Activated CD4-positive, alpha-beta T cell treated with anti-CD3 and anti-CD28 coated beads for 36 hours (primary cell): ENCODE measurements around the gene OR2A14. TPM values are rescaled to one million over a fixed set of nuclear protein-coding genes. Genes with fewer than 3 reads are reported as not detected.
"Not testable (repeated sequence)": the region's sequence is repeated elsewhere in the genome, so short reads cannot be mapped to it uniquely, and the experiment has no call there.

Experiments
- ATAC-seq: fragments of 200-7000 bp; cut with Tn5 transposase; one replicate; pipeline ENCODE4 v1.10.0; 2021; ENCODE audit warnings: mild to moderate bottlenecking, moderate library complexity
- CTCF ChIA-PET: fragments of 350-600 bp; sonication (Branson Sonifier 250); formaldehyde crosslinking; loops from one replicate; lab custom pipeline; 2021; ENCODE audit warnings: antibody characterized with exemption; lab: Charles Lee
- POLR2A ChIA-PET: fragments of 350-600 bp; sonication (Branson Sonifier 250); formaldehyde crosslinking; loops from one replicate; lab custom pipeline; 2021; ENCODE audit warnings: antibody characterized with exemption, inconsistent platforms; lab: Charles Lee
- DNase-seq: peaks from one replicate; pipeline ENCODE4 v3.0.0-alpha.2; 2020
- H3K27ac Mint-ChIP-seq: one replicate; pipeline ENCODE4 v1.8.0; 2021; ENCODE audit warnings: mixed read lengths
- H3K27me3 Mint-ChIP-seq: one replicate; pipeline ENCODE4 v1.8.0; 2021; ENCODE audit warnings: mixed read lengths
- H3K36me3 Mint-ChIP-seq: one replicate; pipeline ENCODE4 v1.8.0; 2021; ENCODE audit warnings: low read depth, mixed read lengths
- H3K4me1 Mint-ChIP-seq: one replicate; pipeline ENCODE4 v1.8.0; 2021; ENCODE audit warnings: mixed read lengths
- H3K4me3 Mint-ChIP-seq: one replicate; pipeline ENCODE4 v1.8.0; 2021; ENCODE audit warnings: mild to moderate bottlenecking, moderate library complexity, mixed read lengths
- H3K9me3 Mint-ChIP-seq: one replicate; pipeline ENCODE4 v1.8.0; 2021; ENCODE audit warnings: low read depth, mixed read lengths
- intact Hi-C, 2 experiments: fragments of 100-400 bp; cut with DNase I in 1 of 2; cut with micrococcal nuclease in 1 of 2; formaldehyde crosslinking; loops; one replicate each; pipeline versions ENCODE4 v1.14.2 to v1.15.1; 2022 to 2024; cut with DNase I, micrococcal nuclease
- total RNA-seq, 2 experiments: library from RNA; stranded (reverse); gene quantifications; one replicate each; pipeline ENCODE4 v1.2.3, GENCODE V29; 2021

OR2A14 gene
- total RNA-seq, 2 experiments from 2014 or later: not detected

DNA sequence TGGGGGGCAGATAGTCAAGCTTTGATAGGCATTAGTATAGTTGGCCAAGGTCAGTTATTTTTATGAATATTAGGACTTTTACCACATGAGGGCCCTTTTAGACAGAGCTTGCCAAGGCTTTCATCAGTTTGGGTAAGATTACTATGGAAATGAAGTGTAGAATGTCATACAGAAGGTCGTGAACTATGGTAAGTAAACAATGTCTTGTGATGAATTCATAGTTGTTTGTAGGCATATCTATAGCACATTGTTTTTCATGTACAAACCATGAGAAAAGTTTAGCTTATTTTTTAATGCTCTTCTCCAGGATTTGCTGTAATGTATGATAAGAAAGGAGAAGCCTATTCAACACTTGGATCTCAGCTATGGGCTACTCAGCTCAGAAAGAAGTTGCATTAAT lies 9.3 kb upstream of the OR2A14 start:
- ATAC-seq (no peak), DNase-seq (no peak)
- H3K36me3 Mint-ChIP-seq: no peaks in the 10 kb centered on the region
- ChIA-PET CTCF (no interaction called here), POLR2A (no interaction called here)
- intact Hi-C loops: loop anchor here in 1 of 2 experiments (10.0 kb wide), 1 partner anchor 59 kb away; no protein-coding TSS in a partner anchor
- H3K9me3 Mint-ChIP-seq: no peaks in the 10 kb centered on the region
- H3K27ac Mint-ChIP-seq: no peak overlapping the region
- peaks cover 5% of the 10 kb centered on the region for H3K27me3 Mint-ChIP-seq
- H3K4me3 Mint-ChIP-seq: no peak overlapping the region
- no peaks in the 10 kb centered on the region for H3K4me1 Mint-ChIP-seq

DNA sequence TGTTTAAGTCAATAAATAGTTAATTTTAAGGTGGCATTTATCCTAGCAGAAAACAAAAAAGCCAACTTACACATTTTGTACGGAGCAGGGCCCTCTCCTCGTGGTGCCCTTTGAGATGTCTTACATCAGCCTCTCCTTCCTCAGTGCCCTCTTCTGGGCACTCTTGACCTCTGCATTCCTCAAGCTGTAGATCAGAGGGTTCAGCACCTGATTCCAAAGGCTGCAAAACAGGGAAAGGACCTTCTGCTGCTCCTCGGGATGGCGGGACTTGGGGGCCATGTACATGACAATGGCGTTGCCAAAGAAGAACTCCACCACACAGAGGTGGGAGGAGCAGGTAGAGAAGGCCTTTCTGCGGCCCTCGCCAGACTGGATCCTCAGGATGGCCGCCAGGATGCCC lies 4.6 kb upstream of the OR2A14 start:
- Mint-ChIP-seq H3K36me3 (no peaks in the 10 kb centered on the region), H3K4me1 (no peaks in the 10 kb centered on the region), H3K9me3 (no peaks in the 10 kb centered on the region), H3K27ac (no peak overlapping the region), H3K4me3 (no peak overlapping the region), H3K27me3 (no peaks in the 10 kb centered on the region)
- intact Hi-C loops: loop anchor here in 1 of 2 experiments (10.0 kb wide), 1 partner anchor 64 kb away; no protein-coding TSS in a partner anchor
- POLR2A ChIA-PET: no interaction called here
- DNase-seq: no peak
- CTCF ChIA-PET: no interaction called here
- ATAC-seq: no peak

DNA sequence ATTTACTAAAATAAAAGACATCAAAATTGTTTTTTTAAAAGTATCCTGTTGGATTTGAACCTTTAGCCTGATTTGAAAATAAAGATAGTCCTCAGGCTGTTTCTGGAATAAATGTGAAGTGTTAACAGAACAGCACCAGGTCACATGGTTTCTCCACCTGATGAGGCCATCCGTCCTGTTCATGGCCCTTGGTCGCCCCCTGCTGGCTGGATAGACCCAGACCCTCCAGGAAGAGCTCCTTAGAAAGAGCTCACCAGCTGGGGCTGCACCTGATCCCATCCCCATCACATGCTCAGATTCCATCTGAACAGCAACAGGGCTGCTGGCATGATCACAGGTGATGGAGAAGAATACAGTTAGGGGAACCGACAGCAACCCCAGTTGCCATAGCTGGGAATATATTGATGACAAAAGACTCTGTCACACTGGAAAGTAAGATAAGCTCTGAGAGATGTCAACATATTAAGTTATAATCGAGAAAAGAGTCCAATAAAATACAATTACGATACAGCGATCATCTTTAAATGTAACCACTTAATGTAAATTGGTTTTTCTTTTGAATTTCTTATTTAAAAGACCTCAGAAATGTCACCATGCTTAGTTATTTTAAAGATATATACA lies 4.8 kb downstream of the OR2A14 start:
- no peak overlapping the region for H3K4me3 Mint-ChIP-seq
- CTCF ChIA-PET: interaction anchor here (0.6 to 2.1 kb wide), 34 partner anchors 9 to 692 kb away, joined by 3 to 16 read pairs (median 4); partner anchors contain the start of genes OR2A2 and TCAF1
- H3K36me3 Mint-ChIP-seq: no peaks in the 10 kb centered on the region
- H3K27me3 Mint-ChIP-seq: peaks cover 2% of the 10 kb centered on the region
- intact Hi-C loops: loop anchor here (1.0 to 10.0 kb wide), 3 partner anchors 223 to 264 kb away; partner anchors contain the start of gene TCAF1 (in 1 of the 2)
- DNase-seq: peak; percentile 96
- H3K9me3 Mint-ChIP-seq: no peaks in the 10 kb centered on the region
- H3K4me1 Mint-ChIP-seq: no peaks in the 10 kb centered on the region
- POLR2A ChIA-PET: interaction anchor here (0.7 kb wide), 1 partner anchor 143 kb away, joined by 4 read pairs; no protein-coding TSS in a partner anchor
- H3K27ac Mint-ChIP-seq: no peak overlapping the region
- peak; percentile 100 for ATAC-seq

DNA sequence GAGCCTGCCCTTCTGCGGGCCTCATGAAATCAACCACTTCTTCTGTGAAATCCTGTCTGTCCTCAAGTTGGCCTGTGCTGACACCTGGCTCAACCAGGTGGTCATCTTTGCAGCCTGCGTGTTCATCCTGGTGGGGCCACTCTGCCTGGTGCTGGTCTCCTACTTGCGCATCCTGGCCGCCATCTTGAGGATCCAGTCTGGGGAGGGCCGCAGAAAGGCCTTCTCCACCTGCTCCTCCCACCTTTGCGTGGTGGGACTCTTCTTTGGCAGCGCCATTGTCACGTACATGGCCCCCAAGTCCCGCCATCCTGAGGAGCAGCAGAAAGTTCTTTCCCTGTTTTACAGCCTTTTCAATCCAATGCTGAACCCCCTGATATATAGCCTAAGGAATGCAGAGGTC lies 6.6 kb downstream of the OR2A14 start:
- H3K36me3 Mint-ChIP-seq, H3K4me1 Mint-ChIP-seq, H3K27me3 Mint-ChIP-seq, POLR2A ChIA-PET, H3K9me3 Mint-ChIP-seq, ATAC-seq, DNase-seq, H3K27ac Mint-ChIP-seq, H3K4me3 Mint-ChIP-seq: not testable (repeated sequence)
- CTCF ChIA-PET: interaction anchor here (2.1 kb wide), 1 partner anchor 229 kb away, joined by 16 read pairs; the partner anchor contains the start of gene TCAF1
- intact Hi-C loops: loop anchor here in 1 of 2 experiments (10.0 kb wide), 1 partner anchor 225 kb away; the partner anchor contains the start of gene TCAF1

DNA sequence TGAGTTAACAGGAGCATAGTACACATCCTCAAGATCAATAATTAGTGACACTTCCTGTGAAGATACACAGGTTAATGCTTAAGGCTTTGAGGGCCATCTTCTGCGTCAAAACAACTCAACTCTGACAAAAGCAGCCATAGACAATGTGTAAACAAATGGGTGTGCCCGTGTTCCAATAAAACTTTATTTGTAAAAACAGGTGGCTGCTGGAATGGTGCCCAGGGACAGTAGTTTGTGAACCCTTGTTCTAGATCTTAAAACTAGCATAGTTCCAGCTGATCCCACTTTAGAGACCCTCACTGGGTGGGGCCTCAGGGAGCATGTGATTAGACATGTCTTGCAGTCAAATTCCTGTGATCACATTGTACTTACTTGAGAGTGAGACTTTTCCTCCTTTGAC lies 7.8 kb downstream of the OR2A14 start:
- DNase-seq: no peak
- Mint-ChIP-seq H3K9me3 (no peaks in the 10 kb centered on the region), H3K4me3 (no peak overlapping the region), H3K36me3 (no peaks in the 10 kb centered on the region), H3K27me3 (peaks cover 2% of the 10 kb centered on the region), H3K4me1 (no peaks in the 10 kb centered on the region), H3K27ac (no peak overlapping the region)
- intact Hi-C loops: no loop called here
- POLR2A ChIA-PET: no interaction called here
- ATAC-seq: no peak
- CTCF ChIA-PET: no interaction called here

DNA sequence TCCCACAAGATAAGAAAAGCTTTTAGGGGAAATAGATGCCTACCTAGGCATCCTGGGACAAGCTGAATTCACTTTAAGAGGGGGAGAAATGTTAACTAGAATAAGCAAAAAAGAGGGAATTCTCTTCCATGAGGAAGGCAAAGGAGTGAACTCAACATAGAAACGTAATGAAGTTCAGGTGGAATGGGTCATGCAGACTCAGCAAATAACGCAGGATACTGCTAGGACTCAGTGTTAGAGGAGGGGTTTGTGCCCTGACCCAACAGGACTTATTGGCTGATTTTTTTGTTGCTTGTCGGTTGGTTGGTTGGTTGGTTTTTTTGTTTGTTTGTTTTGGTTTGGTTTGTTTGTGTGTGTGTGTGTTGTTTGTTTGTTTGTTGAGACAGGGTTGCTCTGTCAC lies 9.3 kb downstream of the OR2A14 start:
- ChIA-PET POLR2A (no interaction called here), CTCF (no interaction called here)
- Mint-ChIP-seq H3K36me3 (no peaks in the 10 kb centered on the region), H3K9me3 (no peaks in the 10 kb centered on the region), H3K4me1 (no peaks in the 10 kb centered on the region), H3K4me3 (no peak overlapping the region), H3K27me3 (peaks cover 2% of the 10 kb centered on the region), H3K27ac (no peak overlapping the region)
- intact Hi-C loops: no loop called here
- ATAC-seq (no peak), DNase-seq (no peak)

DNA sequence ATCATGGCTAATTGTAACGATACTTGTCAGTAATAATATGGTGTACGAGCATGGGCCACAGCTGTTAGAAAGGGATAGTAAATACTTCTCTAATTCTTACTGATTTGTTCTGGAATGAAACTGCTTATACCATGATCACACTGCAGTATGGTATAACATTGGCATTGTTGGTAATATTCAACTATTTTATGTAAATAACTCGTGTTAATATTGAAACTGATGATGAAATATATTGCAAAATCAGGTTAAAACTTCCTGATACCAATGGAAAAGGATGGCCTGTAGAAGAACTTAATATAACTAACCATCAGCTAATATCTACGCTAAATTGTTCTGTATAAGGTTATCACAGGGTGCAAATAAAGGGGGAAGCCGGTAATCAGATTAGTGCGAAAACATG lies 10.3 kb downstream of the OR2A14 start:
- H3K36me3 Mint-ChIP-seq: no peaks in the 10 kb centered on the region
- no peak overlapping the region for H3K27ac Mint-ChIP-seq
- CTCF ChIA-PET: interaction anchor here (0.6 to 0.7 kb wide), 2 partner anchors 232 to 749 kb away, joined by 3 to 4 read pairs; no protein-coding TSS in a partner anchor
- peaks cover 4% of the 10 kb centered on the region for H3K27me3 Mint-ChIP-seq
- intact Hi-C loops: no loop called here
- H3K9me3 Mint-ChIP-seq: no peaks in the 10 kb centered on the region
- H3K4me1 Mint-ChIP-seq: no peaks in the 10 kb centered on the region
- ATAC-seq: no peak
- no peak overlapping the region for H3K4me3 Mint-ChIP-seq
- no peak for DNase-seq
- POLR2A ChIA-PET: no interaction called here

DNA sequence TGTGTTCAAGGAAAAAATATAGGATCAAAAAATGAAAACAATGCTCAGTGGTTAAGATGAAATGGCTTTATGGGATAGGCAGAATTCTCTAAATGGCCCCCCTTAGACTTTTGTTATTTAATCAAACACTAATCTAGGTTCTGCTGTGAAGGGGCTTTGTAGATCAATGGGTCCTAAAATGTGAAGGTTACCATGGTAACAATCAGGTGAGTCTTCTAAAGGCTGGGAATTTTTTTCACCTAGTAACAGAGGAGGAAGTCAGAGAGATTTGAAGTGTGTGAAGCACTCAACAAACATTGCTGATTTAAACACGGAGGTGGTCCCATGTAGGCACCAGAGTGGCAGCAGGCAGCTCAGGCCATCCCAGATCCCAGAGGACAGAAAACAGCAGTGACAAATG lies 11.1 kb downstream of the OR2A14 start:
- Mint-ChIP-seq H3K4me3 (no peak overlapping the region), H3K36me3 (no peaks in the 10 kb centered on the region), H3K9me3 (no peaks in the 10 kb centered on the region), H3K27ac (no peak overlapping the region), H3K27me3 (peaks cover 4% of the 10 kb centered on the region), H3K4me1 (no peaks in the 10 kb centered on the region)
- CTCF ChIA-PET: interaction anchor here (0.6 to 0.7 kb wide), 3 partner anchors 233 to 750 kb away, joined by 3 to 4 read pairs (median 3); no protein-coding TSS in a partner anchor
- intact Hi-C loops: no loop called here
- DNase-seq: no peak
- POLR2A ChIA-PET: no interaction called here
- ATAC-seq: no peak

DNA sequence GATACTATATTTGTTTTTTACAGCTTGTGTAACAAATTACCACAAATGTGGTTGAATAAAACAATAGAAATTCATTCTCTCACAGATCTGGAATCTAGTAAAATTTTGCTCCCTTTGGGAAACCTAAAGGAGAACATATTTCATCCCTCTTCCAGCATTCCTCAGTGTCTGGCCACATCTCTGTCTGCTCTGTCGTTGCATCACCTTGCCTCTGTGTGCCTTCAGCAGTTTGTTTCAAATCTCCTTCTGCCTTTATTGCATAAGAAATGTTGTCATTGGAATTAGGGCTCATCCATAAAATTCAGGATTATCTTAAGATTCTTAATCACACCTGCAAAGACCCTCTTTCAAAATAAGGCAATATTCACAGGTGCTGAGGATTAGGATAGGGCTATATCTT lies 14.5 kb downstream of the OR2A14 start:
- no peaks in the 10 kb centered on the region for H3K36me3 Mint-ChIP-seq
- POLR2A ChIA-PET: no interaction called here
- no peaks in the 10 kb centered on the region for H3K9me3 Mint-ChIP-seq
- peaks cover 10% of the 10 kb centered on the region for H3K27me3 Mint-ChIP-seq
- DNase-seq (no peak), ATAC-seq (no peak)
- intact Hi-C loops: no loop called here
- CTCF ChIA-PET: interaction anchor here (1.9 kb wide), 1 partner anchor 10 kb away, joined by 8 read pairs; no protein-coding TSS in a partner anchor
- no peak overlapping the region for H3K4me3 Mint-ChIP-seq
- H3K4me1 Mint-ChIP-seq: no peaks in the 10 kb centered on the region
- H3K27ac Mint-ChIP-seq: no peak overlapping the region

DNA sequence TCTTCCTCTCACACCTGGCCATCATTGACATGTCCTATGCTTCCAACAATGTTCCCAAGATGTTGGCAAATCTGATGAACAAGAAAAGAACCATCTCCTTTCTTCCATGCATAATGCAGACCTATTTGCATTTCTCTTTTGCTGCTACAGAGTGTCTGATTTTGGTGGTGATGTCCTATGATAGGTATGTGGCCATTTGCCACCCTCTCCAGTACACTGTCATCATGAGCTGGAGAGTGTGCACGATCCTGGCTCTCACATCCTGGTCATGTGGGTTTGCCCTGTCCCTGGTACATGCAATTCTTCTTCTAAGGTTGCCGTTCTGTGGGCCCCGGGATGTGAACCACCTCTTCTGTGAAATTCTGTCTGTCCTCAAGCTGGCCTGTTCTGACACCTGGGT lies 19.2 kb downstream of the OR2A14 start:
- Mint-ChIP-seq H3K27me3 (peaks cover 10% of the 10 kb centered on the region), H3K27ac (no peak overlapping the region), H3K36me3 (no peaks in the 10 kb centered on the region), H3K4me1 (no peaks in the 10 kb centered on the region), H3K9me3 (no peaks in the 10 kb centered on the region), H3K4me3 (no peak overlapping the region)
- ATAC-seq (no peak), DNase-seq (no peak)
- CTCF ChIA-PET: interaction anchor here (1.3 kb wide), 1 partner anchor 14 kb away, joined by 4 read pairs; no protein-coding TSS in a partner anchor
- POLR2A ChIA-PET: no interaction called here
- intact Hi-C loops: no loop called here

DNA sequence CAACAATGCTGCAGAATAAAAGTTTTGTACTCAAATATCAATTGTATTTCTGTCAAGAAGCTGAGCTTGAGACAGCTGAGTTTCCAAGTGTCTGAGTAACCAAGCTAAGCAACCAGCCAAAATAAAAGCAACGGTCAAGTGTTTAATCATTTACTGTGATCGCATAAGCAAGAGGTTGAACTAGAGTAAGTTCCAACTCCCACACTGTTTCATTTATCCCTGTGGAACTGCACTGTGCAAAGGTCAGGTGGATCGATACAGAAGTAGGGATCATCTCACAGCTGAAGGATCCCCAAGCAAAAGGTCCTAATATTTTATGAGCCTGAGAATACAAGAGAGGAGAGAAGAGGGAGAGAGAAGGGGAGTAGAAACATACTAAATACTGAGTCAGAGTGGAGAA lies 21.4 kb downstream of the OR2A14 start:
- peaks cover 7% of the 10 kb centered on the region for H3K36me3 Mint-ChIP-seq
- DNase-seq (no peak), ATAC-seq (no peak)
- ChIA-PET CTCF (interaction anchor here (0.9 kb wide), 1 partner anchor 17 kb away, joined by 4 read pairs; no protein-coding TSS in a partner anchor), POLR2A (no interaction called here)
- intact Hi-C loops: no loop called here
- no peak overlapping the region for H3K4me3 Mint-ChIP-seq
- no peak overlapping the region for H3K27ac Mint-ChIP-seq
- H3K9me3 Mint-ChIP-seq: peaks cover 17% of the 10 kb centered on the region
- H3K4me1 Mint-ChIP-seq: no peaks in the 10 kb centered on the region
- peaks cover 10% of the 10 kb centered on the region for H3K27me3 Mint-ChIP-seq
